ENCODE results near the gene TNKS1BP1.

Gene TNKS1BP1

DNA sequence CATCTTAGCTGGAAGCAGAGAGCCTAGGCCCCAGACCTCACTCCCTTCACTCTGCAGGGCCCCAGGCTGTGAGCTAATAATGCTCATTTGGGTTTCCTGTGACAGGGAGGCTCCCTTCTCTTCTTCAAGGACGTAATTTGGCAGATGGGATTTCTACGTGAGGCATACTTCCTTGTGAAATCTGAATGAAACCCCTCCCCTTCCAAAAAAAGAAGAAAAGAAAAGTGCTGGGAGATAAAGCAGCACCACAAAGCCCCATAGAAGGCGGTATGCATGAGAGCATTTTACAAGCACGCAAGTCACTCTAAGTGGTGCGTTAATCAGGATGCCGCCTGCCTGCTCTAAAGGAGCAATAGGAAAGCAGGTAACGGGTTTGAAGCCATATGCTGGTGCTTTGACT lies 19.1 kb upstream of the TNKS1BP1 start:
- Histone ChIP-seq H2AFZ (ENCODE audit: low read length) (no peak overlapping the region), H3F3A (ENCODE audit: insufficient read depth, low read length) (no peaks in the 10 kb centered on the region), H4K20me1 (ENCODE audit: insufficient read depth, low read length) (no peaks in the 10 kb centered on the region), H3K27ac (ENCODE audit: low read depth, low read length, poor library complexity, severe bottlenecking) (no peak overlapping the region), H3K36me3 (ENCODE audit: insufficient read depth, low read length) (no peaks in the 10 kb centered on the region), H3K27me3 (ENCODE audit: insufficient read depth, low read length) (no peaks in the 10 kb centered on the region), H3K4me2 (ENCODE audit: low read length) (no peak overlapping the region), H3K4me1 (ENCODE audit: insufficient read depth, low read length, severe bottlenecking) (no peaks in the 10 kb centered on the region), H3K9ac (ENCODE audit: low read length) (no peak overlapping the region), H3K4me3 (ENCODE audit: low read depth, low read length, poor library complexity, severe bottlenecking) (no peak overlapping the region), H3K9me3 (ENCODE audit: low read length) (no peaks in the 10 kb centered on the region), H3K79me2 (ENCODE audit: insufficient read depth, low read length) (no peaks in the 10 kb centered on the region), H3K9me2 (ENCODE audit: low read depth, low read length) (no peaks in the 10 kb centered on the region)
- no peak for TF ChIP-seq EZH2 (IDR thresholded peaks at IDR 0.05; ENCODE audit: borderline replicate concordance, low read length)
- TF ChIP-seq, protein P1, sequence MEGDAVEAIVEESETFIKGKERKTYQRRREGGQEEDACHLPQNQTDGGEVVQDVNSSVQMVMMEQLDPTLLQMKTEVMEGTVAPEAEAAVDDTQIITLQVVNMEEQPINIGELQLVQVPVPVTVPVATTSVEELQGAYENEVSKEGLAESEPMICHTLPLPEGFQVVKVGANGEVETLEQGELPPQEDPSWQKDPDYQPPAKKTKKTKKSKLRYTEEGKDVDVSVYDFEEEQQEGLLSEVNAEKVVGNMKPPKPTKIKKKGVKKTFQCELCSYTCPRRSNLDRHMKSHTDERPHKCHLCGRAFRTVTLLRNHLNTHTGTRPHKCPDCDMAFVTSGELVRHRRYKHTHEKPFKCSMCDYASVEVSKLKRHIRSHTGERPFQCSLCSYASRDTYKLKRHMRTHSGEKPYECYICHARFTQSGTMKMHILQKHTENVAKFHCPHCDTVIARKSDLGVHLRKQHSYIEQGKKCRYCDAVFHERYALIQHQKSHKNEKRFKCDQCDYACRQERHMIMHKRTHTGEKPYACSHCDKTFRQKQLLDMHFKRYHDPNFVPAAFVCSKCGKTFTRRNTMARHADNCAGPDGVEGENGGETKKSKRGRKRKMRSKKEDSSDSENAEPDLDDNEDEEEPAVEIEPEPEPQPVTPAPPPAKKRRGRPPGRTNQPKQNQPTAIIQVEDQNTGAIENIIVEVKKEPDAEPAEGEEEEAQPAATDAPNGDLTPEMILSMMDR (IDR thresholded peaks at IDR 0.05; ENCODE audit: low read length), result no peak

DNA sequence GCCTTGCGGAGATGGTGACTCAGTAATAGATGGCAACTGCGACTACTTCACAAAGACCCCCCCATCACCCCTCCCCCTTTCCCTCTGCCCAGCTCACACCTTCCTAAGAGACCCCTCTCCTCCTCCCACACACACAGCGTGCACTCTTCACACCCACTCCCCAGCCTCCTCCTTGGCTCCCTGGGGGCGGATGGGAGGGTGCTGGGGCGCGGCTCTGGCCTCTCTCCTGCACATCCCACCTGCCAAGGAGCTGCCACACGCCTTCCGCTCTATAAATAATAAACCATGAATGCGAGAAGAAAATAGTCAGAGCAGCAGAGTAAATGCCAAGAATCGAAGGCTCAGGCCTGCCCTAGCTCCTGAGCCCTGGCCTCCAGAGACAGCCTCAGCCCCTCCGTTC lies 17.9 kb upstream of the TNKS1BP1 start:
- H3F3A ChIP-seq (ENCODE audit: insufficient read depth, low read length), result no peaks in the 10 kb centered on the region
- no peak overlapping the region for H3K27ac ChIP-seq (ENCODE audit: low read depth, low read length, poor library complexity, severe bottlenecking)
- H4K20me1 ChIP-seq (ENCODE audit: insufficient read depth, low read length), result no peaks in the 10 kb centered on the region
- H2AFZ ChIP-seq (ENCODE audit: low read length), result no peak overlapping the region
- H3K79me2 ChIP-seq (ENCODE audit: insufficient read depth, low read length), result no peaks in the 10 kb centered on the region
- no peak overlapping the region for H3K4me3 ChIP-seq (ENCODE audit: low read depth, low read length, poor library complexity, severe bottlenecking)
- no peaks in the 10 kb centered on the region for H3K4me1 ChIP-seq (ENCODE audit: insufficient read depth, low read length, severe bottlenecking)
- no peaks in the 10 kb centered on the region for H3K9me2 ChIP-seq (ENCODE audit: low read depth, low read length)
- H3K27me3 ChIP-seq (ENCODE audit: insufficient read depth, low read length), result no peaks in the 10 kb centered on the region
- no peaks in the 10 kb centered on the region for H3K36me3 ChIP-seq (ENCODE audit: insufficient read depth, low read length)
- no peaks in the 10 kb centered on the region for H3K9me3 ChIP-seq (ENCODE audit: low read length)
- TF ChIP-seq, protein P1 (IDR thresholded peaks at IDR 0.05; ENCODE audit: low read length), result no peak
- TF ChIP-seq EZH2 (IDR thresholded peaks at IDR 0.05; ENCODE audit: borderline replicate concordance, low read length), result no peak
- no peak overlapping the region for H3K9ac ChIP-seq (ENCODE audit: low read length)
- H3K4me2 ChIP-seq (ENCODE audit: low read length), result no peak overlapping the region

DNA sequence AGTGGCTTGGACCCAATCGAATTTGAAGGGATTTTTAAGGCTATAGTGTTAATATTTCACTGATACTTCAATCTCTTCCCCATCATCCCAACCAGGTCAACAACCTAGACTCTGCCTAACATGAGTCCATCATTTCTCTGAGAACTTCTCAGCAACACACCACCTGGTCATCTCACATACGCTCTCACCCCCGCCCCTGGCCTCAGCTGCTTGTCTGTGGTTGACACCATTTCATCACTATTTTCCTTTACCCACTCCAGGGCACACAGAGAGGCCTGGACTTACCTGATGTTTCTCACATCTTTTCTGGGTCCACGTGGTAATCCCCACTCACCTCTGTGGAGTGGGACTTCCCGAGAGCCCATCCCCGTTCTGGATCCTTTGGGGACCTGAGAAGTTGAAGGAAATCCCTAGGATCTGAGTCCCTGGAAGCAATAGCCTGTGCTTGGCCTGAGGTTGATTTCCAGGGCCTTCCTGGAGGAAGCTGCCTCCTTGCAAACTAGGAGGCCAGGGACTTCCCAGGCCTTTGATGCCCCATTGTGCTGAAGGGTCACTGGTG lies 16.6 kb upstream of the TNKS1BP1 start:
- Histone ChIP-seq H3K9me3 (ENCODE audit: low read length) (no peaks in the 10 kb centered on the region), H3K9me2 (ENCODE audit: low read depth, low read length) (no peaks in the 10 kb centered on the region), H3K27me3 (ENCODE audit: insufficient read depth, low read length) (no peaks in the 10 kb centered on the region), H4K20me1 (ENCODE audit: insufficient read depth, low read length) (no peaks in the 10 kb centered on the region), H3K27ac (ENCODE audit: low read depth, low read length, poor library complexity, severe bottlenecking) (no peak overlapping the region), H3K4me2 (ENCODE audit: low read length) (no peak overlapping the region), H2AFZ (ENCODE audit: low read length) (no peak overlapping the region), H3K79me2 (ENCODE audit: insufficient read depth, low read length) (no peaks in the 10 kb centered on the region), H3K4me3 (ENCODE audit: low read depth, low read length, poor library complexity, severe bottlenecking) (no peak overlapping the region), H3K36me3 (ENCODE audit: insufficient read depth, low read length) (no peaks in the 10 kb centered on the region), H3K4me1 (ENCODE audit: insufficient read depth, low read length, severe bottlenecking) (peaks cover 3% of the 10 kb centered on the region), H3K9ac (ENCODE audit: low read length) (no peak overlapping the region), H3F3A (ENCODE audit: insufficient read depth, low read length) (no peaks in the 10 kb centered on the region)
- TF ChIP-seq EZH2 (IDR thresholded peaks at IDR 0.05; ENCODE audit: borderline replicate concordance, low read length), result no peak
- TF ChIP-seq, protein P1 (IDR thresholded peaks at IDR 0.05; ENCODE audit: low read length), result no peak

Data from OCI-LY1 (cell line).